SJSA1 (cell line): ENCODE results near the gene RUNDC3A. TPM values are rescaled to one million over a fixed set of nuclear protein-coding genes. Genes with fewer than 3 reads are reported as not detected.
"Not testable (repeated sequence)": the region's sequence is repeated elsewhere in the genome, so short reads cannot be mapped to it uniquely, and the experiment has no call there.

Experiments used
- DNase-seq, 2 experiments: peaks; one replicate each; pipeline ENCODE4 v3.0.0-alpha.2; 2015 to 2020; ENCODE audit warnings: low spot score in 2 of 2, low read depth in 1 of 2
- H3K27ac ChIP-seq: fragments of 250-450 bp; sonication (Bioruptor Pico); 2 replicates; pipeline ENCODE4 v1.5.1; 2020; ENCODE audit warnings: mild to moderate bottlenecking, moderate library complexity
- H3K27me3 ChIP-seq: fragments of 250-450 bp; sonication (Bioruptor Pico); replicated peaks from 2 replicates; pipeline ENCODE4 v1.5.1; 2020; ENCODE audit warnings: mild to moderate bottlenecking, moderate library complexity
- H3K36me3 ChIP-seq: fragments of 250-450 bp; sonication (Bioruptor Pico); 2 replicates; pipeline ENCODE4 v1.5.1; 2020; ENCODE audit warnings: mild to moderate bottlenecking
- H3K4me1 ChIP-seq: fragments of 250-450 bp; sonication (Bioruptor Pico); replicated peaks from 2 replicates; pipeline ENCODE4 v1.6.1; 2021; ENCODE audit warnings: mild to moderate bottlenecking
- H3K4me3 ChIP-seq: fragments of 250-450 bp; sonication (Bioruptor Pico); 2 replicates; pipeline ENCODE4 v1.5.1; 2020; ENCODE audit warnings: mild to moderate bottlenecking
- H3K9me3 ChIP-seq: fragments of 250-450 bp; sonication (Bioruptor Pico); replicated peaks from 2 replicates; pipeline ENCODE4 v1.5.1; 2020; ENCODE audit warnings: mild to moderate bottlenecking
- total RNA-seq: library from RNA; depleted of rRNA; stranded (reverse); fragments of >200 nt; shearing (Covaris generic); gene quantifications from 2 replicates; pipeline ENCODE4 v1.2.3, GENCODE V29; 2014

RUNDC3A gene
- total RNA-seq, 1 experiment from 2014 or later: not detected

GRCh38 chr17:44317545-44317944 is 9.1 kb downstream of the RUNDC3A start:
- H3K36me3 ChIP-seq: peaks cover 37% of the 10 kb centered on the region
- no peak for DNase-seq
- peaks cover 50% of the 10 kb centered on the region for H3K27me3 ChIP-seq
- no peaks in the 10 kb centered on the region; the same call in 1 of the 2 replicates for H3K9me3 ChIP-seq
- H3K27ac ChIP-seq: no peak overlapping the region
- H3K4me1 ChIP-seq: peaks cover 5% of the 10 kb centered on the region; the same call in 1 of the 2 replicates
- H3K4me3 ChIP-seq: no peak overlapping the region

- H3K4me3 ChIP-seq: no peak overlapping the region
- no peak overlapping the region for H3K27ac ChIP-seq
- H3K9me3 ChIP-seq: no peaks in the 10 kb centered on the region; the same call in 1 of the 2 replicates
- DNase-seq: no peak
- H3K27me3 ChIP-seq: peaks cover 44% of the 10 kb centered on the region
- H3K36me3 ChIP-seq: peaks cover 40% of the 10 kb centered on the region
- H3K4me1 ChIP-seq: peaks cover 5% of the 10 kb centered on the region; the same call in 1 of the 2 replicates
Measured at GRCh38 chr17:44318077-44318892, 9.9 kb downstream of the RUNDC3A start.

- Histone ChIP-seq H3K27me3 (peaks cover 29% of the 10 kb centered on the region), H3K4me1 (peaks cover 15% of the 10 kb centered on the region), H3K27ac (no peak overlapping the region), H3K4me3 (no peak overlapping the region), H3K36me3 (peaks cover 52% of the 10 kb centered on the region), H3K9me3 (no peaks in the 10 kb centered on the region; the same call in 1 of the 2 replicates)
- no peak for DNase-seq
Measured at GRCh38 chr17:44320066-44320465, 11.7 kb downstream of the RUNDC3A start.

- Histone ChIP-seq H3K27ac (no peak overlapping the region), H3K27me3 (peaks cover 17% of the 10 kb centered on the region), H3K4me1 (peaks cover 29% of the 10 kb centered on the region), H3K36me3 (peaks cover 53% of the 10 kb centered on the region), H3K9me3 (no peaks in the 10 kb centered on the region; the same call in 1 of the 2 replicates), H3K4me3 (no peak overlapping the region)
- no peak for DNase-seq
Measured at GRCh38 chr17:44321246-44322120, 13.1 kb downstream of the RUNDC3A start.

GRCh38 chr17:44322236-44322895 is 14.0 kb downstream of the RUNDC3A start:
- Histone ChIP-seq H3K36me3 (peaks cover 53% of the 10 kb centered on the region), H3K27me3 (peaks cover 8% of the 10 kb centered on the region)

GRCh38 chr17:44323359-44324091 is 15.1 kb downstream of the RUNDC3A start:
- Histone ChIP-seq H3K27me3 (no peaks in the 10 kb centered on the region), H3K9me3 (no peaks in the 10 kb centered on the region; the same call in 1 of the 2 replicates), H3K4me1 (peaks cover 33% of the 10 kb centered on the region), H3K36me3 (peaks cover 53% of the 10 kb centered on the region), H3K4me3 (peak overlapping the region; percentile 97), H3K27ac (no peak overlapping the region)
- DNase-seq: no peak

More at GRCh38 chr17:44322236-44322895, 14.0 kb downstream of the RUNDC3A start:
- H3K4me1 ChIP-seq: peaks cover 33% of the 10 kb centered on the region
- DNase-seq: no peak
- H3K27ac ChIP-seq: no peak overlapping the region
- H3K9me3 ChIP-seq: no peaks in the 10 kb centered on the region; the same call in 1 of the 2 replicates
- H3K4me3 ChIP-seq: no peak overlapping the region

DNA sequence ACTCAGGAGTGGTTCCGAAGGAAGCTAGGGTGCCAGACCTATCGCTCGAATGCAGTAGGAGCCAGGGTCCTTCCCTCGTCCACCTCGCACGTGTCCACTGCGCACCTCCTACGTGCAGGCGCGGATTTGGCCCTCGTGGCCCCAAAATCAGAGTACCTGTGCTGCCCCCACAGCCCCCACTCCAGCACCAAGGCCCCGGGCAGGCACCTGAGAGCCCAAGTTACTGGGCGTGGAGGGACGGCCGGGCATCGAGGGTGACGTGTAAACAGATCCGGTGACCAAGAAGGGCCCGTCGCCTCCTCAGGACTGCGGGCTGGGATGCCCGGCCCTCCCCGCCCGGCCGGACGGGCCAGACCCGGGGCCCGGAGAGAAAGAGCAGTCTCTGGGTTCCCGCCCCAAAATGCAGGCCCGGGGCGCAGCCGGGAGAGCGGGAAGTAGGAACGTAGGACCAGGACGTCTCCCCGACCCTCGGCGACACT is 15.7 kb downstream of the RUNDC3A start:
- DNase-seq: no peak
- peaks cover 50% of the 10 kb centered on the region for H3K36me3 ChIP-seq
- H3K4me3 ChIP-seq: peak overlapping the region; percentile 97
- peaks cover 33% of the 10 kb centered on the region for H3K4me1 ChIP-seq
- no peaks in the 10 kb centered on the region for H3K27me3 ChIP-seq
- peak overlapping the region; percentile 15 for H3K27ac ChIP-seq
- H3K9me3 ChIP-seq: no peaks in the 10 kb centered on the region; the same call in 1 of the 2 replicates

DNA sequence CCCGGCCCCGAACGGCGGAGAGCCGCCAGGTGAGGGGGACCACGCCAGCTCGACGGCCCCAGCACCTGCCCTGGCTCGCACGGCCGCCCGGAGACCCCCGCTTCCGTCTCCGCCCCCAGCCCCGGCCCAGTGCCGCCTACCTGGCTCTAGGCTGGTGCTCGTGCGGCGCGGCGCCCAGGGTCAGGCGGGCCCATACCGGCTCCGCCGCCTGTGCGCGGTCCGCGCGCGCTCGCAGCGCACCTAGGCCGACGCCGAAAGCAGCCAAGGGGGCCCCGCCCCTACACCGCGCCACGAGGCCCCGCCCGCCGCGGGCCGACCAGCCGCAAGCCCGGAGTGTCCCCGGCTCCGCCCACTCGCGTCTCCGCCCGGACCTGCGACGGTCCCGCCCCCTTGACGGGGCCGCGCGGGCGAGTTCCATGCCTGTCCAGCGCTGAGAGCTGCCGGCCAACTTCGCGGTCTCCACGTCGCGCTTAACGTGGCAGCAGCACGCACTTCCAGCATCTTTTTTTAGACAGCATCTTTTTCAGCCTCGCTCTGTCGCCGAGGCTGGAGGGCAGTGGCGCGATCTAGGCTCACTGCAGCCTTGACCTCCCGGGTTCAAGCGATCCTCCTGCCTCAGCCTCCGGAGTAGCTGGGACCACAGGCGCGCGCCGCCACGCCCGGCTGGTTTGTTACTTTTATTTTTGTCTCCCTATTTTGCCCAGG is 16.3 kb downstream of the RUNDC3A start, which contains the start of gene SLC25A39:
Gene SLC25A39, minus strand, starts transcription at position 253 of the 705 bp plus-strand sequence. CDS start 1,261 bp downstream, outside the sequence.
- peak within 1 kb of the TSS; percentile 15 for H3K27ac ChIP-seq
- no peaks in the 10 kb centered on the region; the same call in 1 of the 2 replicates for H3K9me3 ChIP-seq
- H3K4me3 ChIP-seq: peak within 1 kb of the TSS; percentile 97
- H3K4me1 ChIP-seq: peaks cover 33% of the 10 kb centered on the region
- no peaks in the 10 kb centered on the region for H3K27me3 ChIP-seq
- H3K36me3 ChIP-seq: peaks cover 44% of the 10 kb centered on the region
- peak; percentile 95 for DNase-seq

DNA sequence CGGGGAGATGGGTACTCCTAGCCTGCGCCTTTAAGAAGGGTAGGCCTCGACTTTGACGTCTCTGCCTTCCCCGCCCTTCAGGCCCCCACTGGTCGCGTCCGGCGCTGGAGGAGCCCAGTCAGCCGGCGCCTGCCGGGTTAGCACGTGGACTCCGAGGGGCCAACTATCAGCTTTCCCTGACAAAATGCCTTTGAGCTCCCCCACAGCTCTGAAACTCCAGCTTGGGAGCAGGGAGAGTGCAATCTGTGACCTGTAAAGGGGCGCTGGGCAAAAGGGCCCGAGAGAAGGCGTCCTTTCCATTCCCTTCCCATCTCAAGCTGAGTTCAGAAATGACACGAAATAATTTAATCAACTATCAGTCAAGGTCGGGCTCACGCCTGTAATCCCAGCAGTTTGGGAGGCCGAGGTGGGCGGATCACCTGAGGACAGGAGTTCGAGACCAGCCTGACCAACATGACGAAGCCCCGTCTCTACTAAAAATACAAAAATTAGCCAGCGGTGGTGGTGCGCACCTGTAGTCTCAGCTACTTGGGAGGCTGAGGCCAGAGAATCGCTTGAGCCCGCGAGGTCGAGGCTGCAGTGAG is 18.6 kb downstream of the RUNDC3A start:
- DNase-seq: peak; percentile 93 to 99
- Histone ChIP-seq H3K36me3 (peaks cover 22% of the 10 kb centered on the region), H3K9me3 (no peaks in the 10 kb centered on the region; the same call in 1 of the 2 replicates), H3K4me1 (peaks cover 33% of the 10 kb centered on the region), H3K27me3 (no peaks in the 10 kb centered on the region), H3K27ac (no peak overlapping the region), H3K4me3 (0 out of 2 replicates have a peak overlapping the region, but pooled peaks have one; percentile 2)

DNA sequence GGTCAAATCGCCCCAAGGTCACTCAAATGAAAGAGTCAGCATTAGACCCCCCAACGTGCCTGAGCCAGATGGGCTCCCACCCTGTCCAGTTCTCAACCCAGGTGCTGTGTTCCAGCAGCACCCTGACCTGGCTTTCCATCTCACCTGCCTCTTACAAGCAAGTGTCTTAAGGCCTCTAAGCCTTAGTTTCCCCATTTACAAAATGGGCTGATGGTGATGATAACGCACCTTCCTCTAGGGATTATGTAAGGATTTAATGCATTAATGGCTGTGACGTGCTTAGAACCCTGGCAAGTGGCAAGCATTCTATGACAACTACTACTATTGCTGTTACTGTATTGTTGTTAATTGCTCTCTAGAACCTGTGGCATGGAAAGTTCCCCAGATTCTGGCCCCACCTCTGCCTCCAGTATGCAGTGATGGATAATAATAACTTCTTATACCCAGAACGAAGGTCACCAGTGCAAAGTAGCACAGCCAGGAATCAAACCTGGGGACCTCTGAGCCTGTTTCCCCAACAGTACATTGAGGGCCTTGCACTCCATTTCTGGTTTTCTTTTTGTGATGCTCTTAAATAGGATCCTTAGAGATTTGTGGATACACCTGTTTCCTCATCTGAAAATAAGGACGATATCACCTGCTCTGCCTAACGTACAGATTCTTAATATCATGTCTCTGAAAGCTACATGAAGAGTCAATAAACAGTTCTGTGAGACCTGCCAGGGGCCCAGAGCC is 19.5 kb downstream of the RUNDC3A start:
- Histone ChIP-seq H3K27me3 (no peaks in the 10 kb centered on the region), H3K36me3 (peaks cover 15% of the 10 kb centered on the region), H3K27ac (no peak overlapping the region), H3K4me3 (no peak overlapping the region), H3K9me3 (no peaks in the 10 kb centered on the region; the same call in 1 of the 2 replicates), H3K4me1 (peaks cover 33% of the 10 kb centered on the region)
- DNase-seq: no peak

- H3K27me3 ChIP-seq, H3K27ac ChIP-seq, H3K4me3 ChIP-seq, DNase-seq, H3K36me3 ChIP-seq, H3K9me3 ChIP-seq: not testable (repeated sequence)
- peaks cover 21% of the 10 kb centered on the region for H3K4me1 ChIP-seq
Measured at GRCh38 chr17:44329516-44329915, 21.1 kb downstream of the RUNDC3A start.
